WERI-Rb-1 (cell line): ENCODE measurements around the gene MAN1A1.

Experiments
- DNase-seq: peaks from one replicate; pipeline ENCODE4 v3.0.0-alpha.2; 2020
- H3K27ac ChIP-seq: fragments of 250-450 bp; sonication (Bioruptor Pico); 2 replicates; pipeline ENCODE4 v1.5.1; 2020; ENCODE audit warnings: mild to moderate bottlenecking, moderate library complexity
- H3K27me3 ChIP-seq: fragments of 250-450 bp; sonication (Bioruptor Pico); 2 replicates; pipeline ENCODE4 v1.5.1; 2021; ENCODE audit warnings: mild to moderate bottlenecking, low read depth, moderate library complexity; ENCODE audit not compliant: insufficient read depth, severe bottlenecking
- H3K36me3 ChIP-seq: fragments of 250-450 bp; sonication (Bioruptor Pico); 2 replicates; pipeline ENCODE4 v1.5.1; 2020; ENCODE audit warnings: mild to moderate bottlenecking, moderate library complexity
- H3K4me3 ChIP-seq: 2 replicates; pipeline ENCODE4 v1.5.1; 2011; ENCODE audit warnings: low read depth, mild to moderate bottlenecking, control low read depth, low read length
- H3K9me3 ChIP-seq: fragments of 250-450 bp; sonication (Bioruptor Pico); 2 replicates; pipeline ENCODE4 v1.5.1; 2021; ENCODE audit warnings: mild to moderate bottlenecking, moderate library complexity; ENCODE audit not compliant: severe bottlenecking
- CTCF ChIP-seq: IDR thresholded peaks from 2 replicates; pipeline ENCODE4 v1.5.1; 2011; ENCODE audit warnings: low read depth, mild to moderate bottlenecking, control low read depth, inconsistent platforms, low read length

The MAN1A1 gene

GRCh38 chr6:119163006-119163405 is 186.6 kb downstream of the MAN1A1 start:
- TF ChIP-seq CTCF = no peak
- Histone ChIP-seq H3K4me3 (no peak overlapping the region), H3K36me3 (no peaks in the 10 kb centered on the region), H3K9me3 (no peaks in the 10 kb centered on the region), H3K27me3 (no peaks in the 10 kb centered on the region), H3K27ac (no peak overlapping the region)
- no peak for DNase-seq

DNA sequence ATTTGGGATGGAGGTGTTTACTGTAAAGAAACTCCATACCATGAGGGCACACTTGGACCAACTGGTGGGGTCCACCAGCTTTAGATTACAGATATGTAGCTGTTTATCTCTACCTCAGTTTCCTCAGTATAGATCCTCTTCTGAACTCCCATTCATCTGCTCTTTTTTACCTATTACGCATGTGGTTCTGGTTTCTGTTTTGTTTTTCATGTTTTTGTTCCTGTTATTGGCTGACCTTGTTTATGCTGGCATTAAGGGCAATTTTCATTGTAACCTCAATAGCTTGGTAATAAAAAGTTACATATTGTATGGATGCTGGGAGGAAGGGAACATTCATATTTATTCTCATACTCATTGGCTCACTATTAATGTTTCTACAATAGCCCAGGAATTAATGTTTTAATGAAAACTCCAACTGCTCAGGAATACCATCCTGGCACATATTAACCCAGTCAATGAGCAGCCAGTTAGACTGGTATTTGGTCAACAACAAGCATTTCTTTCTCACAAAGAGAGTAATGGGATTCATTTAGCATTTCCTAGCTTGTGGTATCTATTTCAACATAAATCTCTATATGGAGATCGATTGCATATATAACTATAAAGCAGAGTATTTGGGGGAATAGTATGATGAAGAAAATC is 187.3 kb downstream of the MAN1A1 start:
- no peak overlapping the region for H3K4me3 ChIP-seq
- H3K9me3 ChIP-seq = no peaks in the 10 kb centered on the region
- TF ChIP-seq CTCF = no peak
- no peak for DNase-seq
- no peaks in the 10 kb centered on the region for H3K36me3 ChIP-seq
- H3K27ac ChIP-seq = no peak overlapping the region
- no peaks in the 10 kb centered on the region for H3K27me3 ChIP-seq

GRCh38 chr6:119161438-119161837 is 188.1 kb downstream of the MAN1A1 start:
- no peak overlapping the region for H3K4me3 ChIP-seq
- no peak overlapping the region for H3K27ac ChIP-seq
- no peak for TF ChIP-seq CTCF
- DNase-seq = peak; percentile 82
- H3K9me3 ChIP-seq = no peaks in the 10 kb centered on the region
- H3K27me3 ChIP-seq = no peaks in the 10 kb centered on the region
- H3K36me3 ChIP-seq = no peaks in the 10 kb centered on the region

- no peak for TF ChIP-seq CTCF
- Histone ChIP-seq H3K36me3 (no peaks in the 10 kb centered on the region), H3K27me3 (no peaks in the 10 kb centered on the region), H3K27ac (no peak overlapping the region), H3K9me3 (no peaks in the 10 kb centered on the region), H3K4me3 (no peak overlapping the region)
- DNase-seq = no peak
Observed at GRCh38 chr6:119160911-119161310, 188.7 kb downstream of the MAN1A1 start.

DNA sequence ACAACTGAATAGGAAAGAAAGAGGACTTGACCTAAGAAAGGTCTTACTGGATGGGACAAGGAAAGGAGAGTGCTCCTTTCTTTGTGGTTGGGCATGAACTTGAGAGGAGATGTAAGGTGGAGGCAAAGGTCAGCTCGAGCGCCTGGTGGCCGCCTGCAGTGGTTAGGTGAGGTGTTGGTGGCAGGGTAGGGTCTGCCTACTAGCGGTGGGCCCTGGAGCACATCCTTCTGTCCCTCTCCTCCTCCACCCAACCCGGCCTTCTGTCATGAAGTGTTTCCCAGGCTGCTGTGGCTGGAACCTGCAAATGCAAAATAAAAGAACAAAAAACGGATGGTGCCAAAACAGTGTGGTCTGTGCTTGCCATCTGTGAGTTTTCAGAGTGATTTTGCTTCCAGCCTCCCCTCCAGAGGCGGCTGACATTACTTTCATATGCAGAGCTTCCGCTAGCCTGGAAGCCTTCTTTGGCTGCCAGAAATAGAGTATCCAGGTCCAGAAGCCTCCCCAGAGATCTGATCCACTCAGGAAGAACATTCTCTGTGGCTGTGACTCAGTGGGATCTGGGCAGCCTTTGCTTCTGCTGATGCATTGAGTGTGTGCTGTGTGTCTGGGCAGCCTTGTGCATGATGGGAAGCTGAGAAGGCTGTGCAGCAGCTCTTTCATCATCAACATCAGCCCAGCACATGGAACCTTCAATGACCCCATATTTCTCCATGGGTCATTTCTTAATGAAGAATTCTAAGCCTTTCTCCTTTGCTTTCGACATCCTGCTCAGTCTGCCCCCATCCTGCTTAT is 191.3 kb downstream of the MAN1A1 start:
- no peak for DNase-seq
- Histone ChIP-seq H3K36me3 (no peaks in the 10 kb centered on the region), H3K4me3 (no peak overlapping the region), H3K9me3 (no peaks in the 10 kb centered on the region), H3K27ac (no peak overlapping the region), H3K27me3 (no peaks in the 10 kb centered on the region)
- no peak for TF ChIP-seq CTCF

GRCh38 chr6:119157506-119157815 is 192.1 kb downstream of the MAN1A1 start:
- Histone ChIP-seq H3K27ac (no peak overlapping the region), H3K9me3 (no peaks in the 10 kb centered on the region), H3K36me3 (no peaks in the 10 kb centered on the region), H3K27me3 (no peaks in the 10 kb centered on the region), H3K4me3 (no peak overlapping the region)
- DNase-seq = no peak
- TF ChIP-seq CTCF = no peak
